CD4-positive, alpha-beta T cell (primary cell): ENCODE results near the gene VAV2. TPM values are rescaled to one million over a fixed set of nuclear protein-coding genes. Genes with fewer than 3 reads are reported as not detected.

Experiments
- ATAC-seq: fragments of 200-7000 bp; cut with Tn5 transposase; one replicate; pipeline ENCODE4 v1.10.0; 2022; ENCODE audit warnings: mild to moderate bottlenecking; ENCODE audit not compliant: poor library complexity
- CTCF ChIA-PET: fragments of 350-600 bp; sonication (Branson Sonifier 250); formaldehyde crosslinking; loops from one replicate; lab custom pipeline; 2021; ENCODE audit warnings: antibody characterized with exemption, inconsistent platforms; lab: Charles Lee
- POLR2A ChIA-PET: fragments of 350-600 bp; sonication (Branson Sonifier 250); formaldehyde crosslinking; loops from one replicate; lab custom pipeline; 2021; ENCODE audit warnings: antibody characterized with exemption, inconsistent platforms; lab: Charles Lee
- DNase-seq, 14 experiments: peaks; one replicate each; pipeline ENCODE4 v3.0.0-alpha.2; 2013 to 2020; ENCODE audit warnings: mixed read lengths in 2 of 14
- H3K27ac ChIP-seq, 2 donors: one replicate each; pipeline versions ENCODE4 v1.5.1 to v1.7.0; 2013; ENCODE audit warnings: low read length in 2 of 2, low read depth in 1 of 2, mild to moderate bottlenecking in 1 of 2
- H3K27me3 ChIP-seq, 2 experiments: 1 replicate in 1 of 2; 2 replicates in 1 of 2; pipeline versions ENCODE4 v1.6.1 to v1.7.0; 2013; ENCODE audit warnings: low read length in 2 of 2, control low read depth in 1 of 2, mild to moderate bottlenecking in 1 of 2, moderate library complexity in 1 of 2; ENCODE audit not compliant: insufficient read depth in 2 of 2, control insufficient read depth in 1 of 2
- H3K36me3 ChIP-seq: one replicate; pipeline ENCODE4 v1.6.1; 2013; ENCODE audit warnings: low read length, control low read depth; ENCODE audit not compliant: insufficient read depth
- H3K4me1 ChIP-seq: one replicate; pipeline ENCODE4 v1.6.1; 2013; ENCODE audit warnings: low read length, control low read depth; ENCODE audit not compliant: insufficient read depth
- H3K4me3 ChIP-seq: one replicate; pipeline ENCODE4 v1.5.1; 2013; ENCODE audit warnings: mild to moderate bottlenecking, low read length, moderate library complexity
- H3K9me3 ChIP-seq, 2 experiments: 1 replicate in 1 of 2; 2 replicates in 1 of 2; pipeline versions ENCODE4 v1.6.1 to v1.7.0; 2013; ENCODE audit warnings: low read length in 2 of 2, mild to moderate bottlenecking in 2 of 2, control low read depth in 1 of 2, moderate library complexity in 1 of 2; ENCODE audit not compliant: control insufficient read depth in 1 of 2, insufficient read depth in 1 of 2
- H3K27ac Mint-ChIP-seq: one replicate; pipeline ENCODE4 v1.8.0; 2020; ENCODE audit warnings: mixed read lengths
- H3K27me3 Mint-ChIP-seq: one replicate; pipeline ENCODE4 v1.8.0; 2021; ENCODE audit warnings: mixed read lengths
- H3K36me3 Mint-ChIP-seq: one replicate; pipeline ENCODE4 v1.8.0; 2021; ENCODE audit warnings: low read depth, mixed read lengths
- H3K4me1 Mint-ChIP-seq: one replicate; pipeline ENCODE4 v1.8.0; 2021; ENCODE audit warnings: low read depth, mixed read lengths
- H3K4me3 Mint-ChIP-seq: one replicate; pipeline ENCODE4 v1.8.0; 2020; ENCODE audit warnings: mild to moderate bottlenecking, mixed read lengths
- H3K9me3 Mint-ChIP-seq: one replicate; pipeline ENCODE4 v1.8.0; 2020; ENCODE audit warnings: mixed read lengths
- CTCF ChIP-seq: fragments of 200-600 bp; IDR thresholded peaks from one replicate; pipeline ENCODE4 v1.8.0; 2022; ENCODE audit warnings: antibody characterized with exemption, mild to moderate bottlenecking
- intact Hi-C, 2 experiments: fragments of 100-400 bp; cut with DNase I in 1 of 2; cut with micrococcal nuclease in 1 of 2; formaldehyde crosslinking; loops; one replicate each; pipeline versions ENCODE4 v1.15.1 to v1.9.0; 2023 to 2025; cut with DNase I, micrococcal nuclease
- total RNA-seq, 174 experiments: library from RNA in 2 of 174; stranded (reverse) in 2 of 174; gene quantifications; one replicate each; pipeline ENCODE4 v1.2.3 and lab custom pipeline; 2021 to 2026

The VAV2 gene
- total RNA-seq, 2 experiments from 2014 or later, result 1.6 to 1.7 TPM

- no peak overlapping the region for H3K4me3 ChIP-seq
- no peaks in the 10 kb centered on the region for H3K4me1 ChIP-seq
- CTCF ChIA-PET, result no interaction called here
- Mint-ChIP-seq H3K36me3 (no peaks in the 10 kb centered on the region), H3K4me3 (no peak overlapping the region), H3K4me1 (no peaks in the 10 kb centered on the region), H3K27me3 (no peaks in the 10 kb centered on the region), H3K9me3 (no peaks in the 10 kb centered on the region), H3K27ac (no peak overlapping the region)
- no peak for TF ChIP-seq CTCF
- no peaks in the 10 kb centered on the region for H3K36me3 ChIP-seq
- POLR2A ChIA-PET, result no interaction called here
- no peaks in the 10 kb centered on the region for H3K9me3 ChIP-seq
- DNase-seq, result no peak
- H3K27ac ChIP-seq, result no peak overlapping the region
- intact Hi-C loops, result no loop called here
- no peak for ATAC-seq
- no peaks in the 10 kb centered on the region for H3K27me3 ChIP-seq
These were observed 157.8 kb downstream of the VAV2 start for GRCh38 chr9:133834080-133834976.

DNA sequence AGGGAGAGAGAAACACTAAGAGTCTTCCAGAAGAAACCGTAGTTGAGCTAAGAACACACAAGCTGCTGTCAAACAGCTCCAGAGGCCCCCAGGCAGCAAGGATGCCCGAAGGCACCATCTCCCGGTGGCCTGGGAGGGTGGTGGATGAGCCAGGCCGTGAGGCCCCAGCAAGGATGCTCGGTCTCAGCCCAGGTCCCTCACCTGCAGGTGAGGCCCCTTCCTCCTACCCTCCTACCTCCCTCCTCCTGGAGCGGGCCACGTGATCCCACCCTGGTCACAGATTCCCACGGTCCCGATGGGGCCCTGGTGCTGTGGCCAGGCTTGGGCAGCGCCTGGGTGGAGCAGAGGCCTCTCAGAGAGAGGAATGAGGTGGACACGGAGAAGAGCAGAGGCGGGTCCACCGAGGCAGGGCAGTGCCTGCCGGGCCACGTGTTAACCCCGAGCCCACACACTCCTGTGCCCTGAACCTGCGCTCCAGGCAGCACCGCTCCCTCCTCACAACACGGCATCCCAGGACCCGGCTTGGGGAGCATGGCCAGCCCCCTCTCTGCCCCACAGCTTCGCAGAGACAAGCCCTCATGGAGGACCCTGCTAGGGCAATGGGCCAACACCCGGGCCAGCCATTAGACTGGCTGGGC, 158.6 kb downstream of the VAV2 start:
- H3K4me3 Mint-ChIP-seq, result no peak overlapping the region
- no peaks in the 10 kb centered on the region for H3K36me3 ChIP-seq
- DNase-seq (no peak), ATAC-seq (no peak)
- intact Hi-C loops, result no loop called here
- POLR2A ChIA-PET, result no interaction called here
- no peaks in the 10 kb centered on the region for H3K27me3 Mint-ChIP-seq
- CTCF ChIA-PET, result no interaction called here
- no peaks in the 10 kb centered on the region for H3K36me3 Mint-ChIP-seq
- H3K27ac ChIP-seq, result no peak overlapping the region
- no peaks in the 10 kb centered on the region for H3K9me3 ChIP-seq
- no peak overlapping the region for H3K4me3 ChIP-seq
- H3K9me3 Mint-ChIP-seq, result no peaks in the 10 kb centered on the region
- H3K4me1 Mint-ChIP-seq, result no peaks in the 10 kb centered on the region
- no peak overlapping the region for H3K27ac Mint-ChIP-seq
- no peaks in the 10 kb centered on the region for H3K4me1 ChIP-seq
- H3K27me3 ChIP-seq, result no peaks in the 10 kb centered on the region
- TF ChIP-seq CTCF, result no peak

DNA sequence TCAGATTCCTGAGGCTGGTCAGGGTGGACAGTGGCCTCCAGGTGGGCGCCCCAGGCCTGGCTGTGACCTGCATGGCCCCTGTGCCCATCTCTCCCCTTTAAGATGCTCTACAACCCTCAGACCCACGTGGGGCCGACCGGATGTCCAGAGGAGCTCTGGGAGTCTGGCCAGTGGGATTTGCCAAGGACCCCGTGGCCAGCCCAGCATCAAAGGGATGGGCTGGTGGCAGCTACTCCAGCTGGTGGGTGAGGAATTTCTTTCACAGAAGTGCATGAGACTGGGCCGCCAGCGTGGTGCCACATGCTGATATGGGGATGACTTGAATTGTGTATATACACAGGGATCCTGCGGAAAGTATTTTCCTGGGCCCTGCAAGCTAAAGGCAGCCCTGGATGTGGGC, 159.2 kb downstream of the VAV2 start:
- no peak for TF ChIP-seq CTCF
- ATAC-seq (no peak), DNase-seq (no peak)
- Mint-ChIP-seq H3K4me3 (no peak overlapping the region), H3K4me1 (no peaks in the 10 kb centered on the region), H3K27me3 (no peaks in the 10 kb centered on the region), H3K9me3 (no peaks in the 10 kb centered on the region), H3K27ac (no peak overlapping the region), H3K36me3 (no peaks in the 10 kb centered on the region)
- Histone ChIP-seq H3K36me3 (no peaks in the 10 kb centered on the region), H3K27ac (no peak overlapping the region), H3K27me3 (no peaks in the 10 kb centered on the region), H3K9me3 (no peaks in the 10 kb centered on the region), H3K4me1 (no peaks in the 10 kb centered on the region), H3K4me3 (no peak overlapping the region)
- ChIA-PET CTCF (no interaction called here), POLR2A (no interaction called here)
- intact Hi-C loops, result no loop called here
